ENCODE results near the gene APCDD1.
"Not testable (repeated sequence)": the region's sequence is repeated elsewhere in the genome, so short reads cannot be mapped to it uniquely, and the experiment has no call there.

Gene APCDD1

GRCh38 chr18:10463741-10464140, 9.3 kb downstream of the APCDD1 start:
- Histone ChIP-seq H3K4me1 (ENCODE audit: control insufficient read depth, low read depth, low read length) (peaks cover 7% of the 10 kb centered on the region), H3K27me3 (ENCODE audit: control insufficient read depth, insufficient read depth, low read length) (no peaks in the 10 kb centered on the region), H3K36me3 (ENCODE audit: control insufficient read depth, low read depth, low read length) (no peaks in the 10 kb centered on the region), H3K4me3 (ENCODE audit: low read length) (no peak overlapping the region), H3K27ac (ENCODE audit: low read length) (no peak overlapping the region), H3K9ac (ENCODE audit: low read length) (no peak overlapping the region), H3K9me3 (ENCODE audit: control insufficient read depth, low read depth, low read length) (no peaks in the 10 kb centered on the region)

GRCh38 chr18:10464161-10464648, 9.8 kb downstream of the APCDD1 start:
- H3K27me3 ChIP-seq (ENCODE audit: control insufficient read depth, insufficient read depth, low read length); H3K27ac ChIP-seq (ENCODE audit: low read length); H3K4me1 ChIP-seq (ENCODE audit: control insufficient read depth, low read depth, low read length); H3K36me3 ChIP-seq (ENCODE audit: control insufficient read depth, low read depth, low read length); H3K9ac ChIP-seq (ENCODE audit: low read length); H3K9me3 ChIP-seq (ENCODE audit: control insufficient read depth, low read depth, low read length); H3K4me3 ChIP-seq (ENCODE audit: low read length): not testable (repeated sequence)

GRCh38 chr18:10465174-10465939, 10.9 kb downstream of the APCDD1 start:
- Histone ChIP-seq H3K4me3 (ENCODE audit: low read length) (no peak overlapping the region), H3K4me1 (ENCODE audit: control insufficient read depth, low read depth, low read length) (peaks cover 8% of the 10 kb centered on the region), H3K9me3 (ENCODE audit: control insufficient read depth, low read depth, low read length) (no peaks in the 10 kb centered on the region), H3K36me3 (ENCODE audit: control insufficient read depth, low read depth, low read length) (no peaks in the 10 kb centered on the region), H3K27me3 (ENCODE audit: control insufficient read depth, insufficient read depth, low read length) (no peaks in the 10 kb centered on the region), H3K9ac (ENCODE audit: low read length) (no peak overlapping the region), H3K27ac (ENCODE audit: low read length) (no peak overlapping the region)

GRCh38 chr18:10470429-10470828, 16.0 kb downstream of the APCDD1 start:
- no peak overlapping the region for H3K27ac ChIP-seq (ENCODE audit: low read length)
- H3K9ac ChIP-seq (ENCODE audit: low read length): no peak overlapping the region
- H3K4me1 ChIP-seq (ENCODE audit: control insufficient read depth, low read depth, low read length): peaks cover 8% of the 10 kb centered on the region
- no peak overlapping the region for H3K4me3 ChIP-seq (ENCODE audit: low read length)
- no peaks in the 10 kb centered on the region for H3K9me3 ChIP-seq (ENCODE audit: control insufficient read depth, low read depth, low read length)
- H3K36me3 ChIP-seq (ENCODE audit: control insufficient read depth, low read depth, low read length): no peaks in the 10 kb centered on the region
- H3K27me3 ChIP-seq (ENCODE audit: control insufficient read depth, insufficient read depth, low read length): peaks cover 7% of the 10 kb centered on the region

DNA sequence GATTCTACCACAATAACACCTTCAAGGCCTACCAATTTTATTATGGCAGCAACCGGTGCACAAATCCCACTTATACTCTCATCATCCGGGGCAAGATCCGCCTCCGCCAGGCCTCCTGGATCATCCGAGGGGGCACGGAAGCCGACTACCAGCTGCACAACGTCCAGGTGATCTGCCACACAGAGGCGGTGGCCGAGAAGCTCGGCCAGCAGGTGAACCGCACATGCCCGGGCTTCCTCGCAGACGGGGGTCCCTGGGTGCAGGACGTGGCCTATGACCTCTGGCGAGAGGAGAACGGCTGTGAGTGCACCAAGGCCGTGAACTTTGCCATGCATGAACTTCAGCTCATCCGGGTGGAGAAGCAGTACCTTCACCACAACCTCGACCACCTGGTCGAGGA, 17.1 kb downstream of the APCDD1 start:
- peaks cover 18% of the 10 kb centered on the region for H3K27me3 ChIP-seq (ENCODE audit: control insufficient read depth, insufficient read depth, low read length)
- no peak overlapping the region for H3K9ac ChIP-seq (ENCODE audit: low read length)
- no peaks in the 10 kb centered on the region for H3K9me3 ChIP-seq (ENCODE audit: control insufficient read depth, low read depth, low read length)
- H3K27ac ChIP-seq (ENCODE audit: low read length): no peak overlapping the region
- H3K36me3 ChIP-seq (ENCODE audit: control insufficient read depth, low read depth, low read length): no peaks in the 10 kb centered on the region
- no peak overlapping the region for H3K4me3 ChIP-seq (ENCODE audit: low read length)
- H3K4me1 ChIP-seq (ENCODE audit: control insufficient read depth, low read depth, low read length): peaks cover 10% of the 10 kb centered on the region

DNA sequence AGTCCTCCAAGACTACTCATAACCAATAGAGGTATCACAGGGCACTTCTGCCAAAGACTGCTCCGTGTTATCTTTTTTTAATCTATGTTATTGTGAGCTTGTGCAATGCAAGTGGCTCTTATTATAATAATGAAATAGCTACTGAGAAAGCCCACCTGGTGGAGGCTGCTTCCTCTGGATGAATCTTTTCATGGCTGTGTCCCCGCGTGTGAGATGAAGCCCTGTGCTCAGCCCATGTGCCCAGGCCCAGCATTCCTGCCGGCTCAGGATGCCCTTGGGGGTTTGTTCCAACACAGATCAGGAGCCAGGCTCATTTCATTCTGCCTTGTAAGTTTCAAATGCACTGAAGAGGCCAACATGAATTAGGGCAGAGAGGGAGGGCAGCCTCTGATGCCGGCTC, 18.7 kb downstream of the APCDD1 start:
- Histone ChIP-seq H3K4me1 (ENCODE audit: control insufficient read depth, low read depth, low read length) (peaks cover 19% of the 10 kb centered on the region), H3K27me3 (ENCODE audit: control insufficient read depth, insufficient read depth, low read length) (peaks cover 23% of the 10 kb centered on the region), H3K9ac (ENCODE audit: low read length) (no peak overlapping the region), H3K36me3 (ENCODE audit: control insufficient read depth, low read depth, low read length) (no peaks in the 10 kb centered on the region), H3K9me3 (ENCODE audit: control insufficient read depth, low read depth, low read length) (no peaks in the 10 kb centered on the region), H3K27ac (ENCODE audit: low read length) (no peak overlapping the region), H3K4me3 (ENCODE audit: low read length) (no peak overlapping the region)

- Histone ChIP-seq H3K4me1 (ENCODE audit: control insufficient read depth, low read depth, low read length) (peaks cover 13% of the 10 kb centered on the region), H3K27me3 (ENCODE audit: control insufficient read depth, insufficient read depth, low read length) (peaks cover 30% of the 10 kb centered on the region), H3K9me3 (ENCODE audit: control insufficient read depth, low read depth, low read length) (no peaks in the 10 kb centered on the region), H3K36me3 (ENCODE audit: control insufficient read depth, low read depth, low read length) (no peaks in the 10 kb centered on the region), H3K4me3 (ENCODE audit: low read length) (no peak overlapping the region), H3K27ac (ENCODE audit: low read length) (no peak overlapping the region), H3K9ac (ENCODE audit: low read length) (no peak overlapping the region)
These were observed 19.9 kb downstream of the APCDD1 start for GRCh38 chr18:10474309-10474708.

DNA sequence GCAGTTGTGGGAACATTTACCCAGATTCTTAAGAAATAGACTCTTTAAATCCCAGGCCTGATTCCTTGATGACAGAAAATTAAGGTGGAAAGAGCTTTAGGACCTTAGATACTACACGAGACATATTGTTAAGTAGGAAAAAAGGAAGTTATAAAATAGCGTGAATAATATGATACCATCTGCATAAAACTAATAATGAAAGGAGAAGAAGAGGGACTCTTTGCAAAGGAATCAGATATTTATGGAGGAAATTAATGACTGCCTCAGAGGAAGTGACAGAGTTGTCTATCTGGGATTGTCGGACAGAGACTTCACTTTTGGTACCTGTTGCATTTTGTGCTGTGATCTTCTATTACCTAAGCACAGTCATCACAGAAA, 20.8 kb downstream of the APCDD1 start:
- no peak overlapping the region for H3K9ac ChIP-seq (ENCODE audit: low read length)

GRCh38 chr18:10475654-10476291, 21.3 kb downstream of the APCDD1 start:
- H3K4me3 ChIP-seq (ENCODE audit: low read length): no peak overlapping the region
- H3K9ac ChIP-seq (ENCODE audit: low read length): no peak overlapping the region
- H3K4me1 ChIP-seq (ENCODE audit: control insufficient read depth, low read depth, low read length): peaks cover 13% of the 10 kb centered on the region
- H3K36me3 ChIP-seq (ENCODE audit: control insufficient read depth, low read depth, low read length): no peaks in the 10 kb centered on the region
- peaks cover 39% of the 10 kb centered on the region for H3K27me3 ChIP-seq (ENCODE audit: control insufficient read depth, insufficient read depth, low read length)
- no peaks in the 10 kb centered on the region for H3K9me3 ChIP-seq (ENCODE audit: control insufficient read depth, low read depth, low read length)
- no peak overlapping the region for H3K27ac ChIP-seq (ENCODE audit: low read length)

More for the DNA sequence above, 20.8 kb downstream of the APCDD1 start:
- Histone ChIP-seq H3K4me1 (ENCODE audit: control insufficient read depth, low read depth, low read length) (peaks cover 13% of the 10 kb centered on the region), H3K27ac (ENCODE audit: low read length) (no peak overlapping the region), H3K36me3 (ENCODE audit: control insufficient read depth, low read depth, low read length) (no peaks in the 10 kb centered on the region), H3K4me3 (ENCODE audit: low read length) (no peak overlapping the region), H3K9me3 (ENCODE audit: control insufficient read depth, low read depth, low read length) (no peaks in the 10 kb centered on the region), H3K27me3 (ENCODE audit: control insufficient read depth, insufficient read depth, low read length) (peaks cover 39% of the 10 kb centered on the region)

- no peak overlapping the region for H3K9ac ChIP-seq (ENCODE audit: low read length)
- H3K36me3 ChIP-seq (ENCODE audit: control insufficient read depth, low read depth, low read length): no peaks in the 10 kb centered on the region
- no peak overlapping the region for H3K4me3 ChIP-seq (ENCODE audit: low read length)
- H3K4me1 ChIP-seq (ENCODE audit: control insufficient read depth, low read depth, low read length): peaks cover 13% of the 10 kb centered on the region
- H3K27me3 ChIP-seq (ENCODE audit: control insufficient read depth, insufficient read depth, low read length): peaks cover 39% of the 10 kb centered on the region
- no peak overlapping the region for H3K27ac ChIP-seq (ENCODE audit: low read length)
- H3K9me3 ChIP-seq (ENCODE audit: control insufficient read depth, low read depth, low read length): no peaks in the 10 kb centered on the region
These were observed 21.9 kb downstream of the APCDD1 start for GRCh38 chr18:10476338-10476791.

- H3K9ac ChIP-seq (ENCODE audit: low read length): no peak overlapping the region
- peaks cover 39% of the 10 kb centered on the region for H3K27me3 ChIP-seq (ENCODE audit: control insufficient read depth, insufficient read depth, low read length)
- peaks cover 16% of the 10 kb centered on the region for H3K4me1 ChIP-seq (ENCODE audit: control insufficient read depth, low read depth, low read length)
- no peak overlapping the region for H3K27ac ChIP-seq (ENCODE audit: low read length)
- no peaks in the 10 kb centered on the region for H3K9me3 ChIP-seq (ENCODE audit: control insufficient read depth, low read depth, low read length)
- H3K36me3 ChIP-seq (ENCODE audit: control insufficient read depth, low read depth, low read length): no peaks in the 10 kb centered on the region
- H3K4me3 ChIP-seq (ENCODE audit: low read length): no peak overlapping the region
These were observed 22.9 kb downstream of the APCDD1 start for GRCh38 chr18:10477121-10477862.

Data from iPS-18a (cell line).